NCI-H1048 (cell line): ENCODE results near the gene TBX3.

ENCODE experiments used
- DNase-seq: peaks from one replicate; lab custom pipeline; 2025; lab: John Stamatoyannopoulos, UW

TBX3 gene

DNA sequence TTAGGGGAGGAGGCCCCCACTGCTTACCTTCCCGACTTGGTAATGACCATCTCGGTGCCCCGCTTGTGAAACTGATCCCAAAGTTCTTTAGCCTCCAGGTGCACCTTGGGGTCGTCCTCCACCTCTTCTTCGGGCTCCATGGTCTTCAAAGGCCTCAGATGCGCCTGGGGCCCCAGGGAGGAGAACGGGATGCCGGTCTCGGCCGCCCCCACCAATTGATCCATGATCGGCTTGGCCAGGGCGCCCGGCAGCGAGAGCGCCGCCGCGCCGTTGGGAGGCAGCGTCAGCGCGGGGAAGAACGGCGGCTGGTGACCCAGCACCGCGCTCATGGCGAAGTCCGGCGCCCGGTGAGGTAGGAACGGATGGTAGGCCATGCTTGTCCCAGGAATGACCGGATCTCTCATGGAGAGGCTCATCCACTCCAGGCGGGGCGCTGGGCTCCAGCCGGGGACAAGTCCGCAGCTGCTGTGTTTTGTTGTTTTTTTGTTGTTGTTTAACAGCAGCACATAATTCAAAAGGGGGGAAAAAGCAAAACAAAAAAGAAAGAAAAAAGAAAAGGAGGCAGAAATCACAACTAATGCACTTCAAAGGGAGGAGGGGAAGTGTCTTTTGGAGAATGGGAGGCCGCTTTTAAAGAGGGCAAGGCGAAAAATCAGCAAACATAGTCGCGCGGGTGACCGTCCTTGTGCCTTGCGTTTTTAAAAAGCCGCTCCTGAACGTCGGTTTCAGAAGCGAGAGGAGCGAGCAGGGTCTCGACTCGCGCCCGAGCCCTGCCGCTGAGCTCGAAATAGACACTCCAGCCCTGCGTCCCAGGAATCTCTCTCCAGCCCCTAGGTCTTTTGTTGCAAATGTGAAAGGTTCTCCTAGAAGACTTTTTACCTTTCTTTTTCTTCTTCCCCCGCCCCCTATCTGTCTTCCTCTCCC, 928 bp downstream of the TBX3 start:
- no peak for DNase-seq

DNA sequence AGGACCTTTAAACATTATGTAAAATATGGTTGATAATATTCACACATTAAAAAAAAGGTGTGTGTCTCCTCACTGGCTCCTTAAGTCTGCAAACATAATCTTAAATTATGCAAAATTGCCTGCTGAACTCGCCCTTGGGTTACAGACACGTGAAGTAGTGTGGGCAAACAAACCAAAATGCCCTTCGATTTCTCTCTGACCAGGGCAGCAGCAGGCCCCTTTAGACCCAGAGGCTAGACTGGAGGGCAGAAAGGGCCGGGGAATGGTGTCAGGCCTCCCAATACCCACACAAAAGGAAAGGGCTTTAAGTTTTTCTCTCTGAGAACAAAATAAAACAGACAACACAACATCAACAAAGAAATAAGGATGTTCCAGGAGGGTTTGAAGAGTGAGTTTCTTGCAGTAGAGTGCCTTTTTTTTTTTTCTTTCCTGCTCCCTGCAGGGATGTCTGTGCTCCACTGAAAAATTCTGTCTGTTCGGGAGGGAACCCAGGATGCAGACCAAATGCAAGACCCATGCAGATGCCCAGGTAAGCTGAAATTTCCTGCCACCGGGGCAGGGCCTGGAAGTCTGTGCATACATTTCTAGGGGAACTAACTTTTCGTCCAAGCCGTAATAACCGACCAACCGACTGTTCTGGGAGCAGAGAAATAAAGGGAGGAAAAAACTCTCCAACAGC, 1.7 kb downstream of the TBX3 start:
- no peak for DNase-seq

DNA sequence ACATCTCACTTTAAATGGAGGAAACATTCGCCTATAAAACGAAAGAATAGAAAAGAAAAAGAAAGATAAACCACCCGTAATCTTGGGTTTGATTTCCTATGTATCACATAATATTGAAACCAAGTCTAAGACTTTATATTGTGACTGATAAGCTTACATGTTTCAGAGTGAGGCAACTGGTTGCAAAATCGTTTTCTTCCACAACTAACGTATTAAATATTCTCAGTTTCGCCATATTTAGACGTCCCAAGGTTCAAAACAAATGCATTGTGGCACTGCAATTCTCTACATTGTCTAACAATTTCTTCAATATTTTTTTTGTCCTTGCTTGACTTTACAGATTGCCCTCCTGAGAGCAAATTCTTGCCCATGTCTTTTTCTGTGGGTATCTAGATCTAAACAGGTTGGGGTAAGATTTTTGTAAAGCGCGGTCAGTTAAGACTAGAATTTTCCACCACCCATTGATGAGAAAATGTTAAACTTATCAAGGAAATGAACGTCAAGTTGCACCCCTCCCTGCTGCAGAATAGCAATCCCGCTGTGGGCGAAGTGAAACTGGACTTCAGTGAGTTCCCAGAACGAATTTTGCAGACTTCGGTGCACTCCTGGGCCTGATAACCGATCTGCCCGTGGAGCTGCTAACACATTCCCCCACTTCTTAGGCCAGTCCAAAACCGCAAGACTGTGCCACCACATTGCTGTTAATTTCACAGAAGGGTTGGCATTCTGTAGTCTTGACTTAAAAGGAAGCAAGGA, 2.7 kb downstream of the TBX3 start:
- no peak for DNase-seq

DNA sequence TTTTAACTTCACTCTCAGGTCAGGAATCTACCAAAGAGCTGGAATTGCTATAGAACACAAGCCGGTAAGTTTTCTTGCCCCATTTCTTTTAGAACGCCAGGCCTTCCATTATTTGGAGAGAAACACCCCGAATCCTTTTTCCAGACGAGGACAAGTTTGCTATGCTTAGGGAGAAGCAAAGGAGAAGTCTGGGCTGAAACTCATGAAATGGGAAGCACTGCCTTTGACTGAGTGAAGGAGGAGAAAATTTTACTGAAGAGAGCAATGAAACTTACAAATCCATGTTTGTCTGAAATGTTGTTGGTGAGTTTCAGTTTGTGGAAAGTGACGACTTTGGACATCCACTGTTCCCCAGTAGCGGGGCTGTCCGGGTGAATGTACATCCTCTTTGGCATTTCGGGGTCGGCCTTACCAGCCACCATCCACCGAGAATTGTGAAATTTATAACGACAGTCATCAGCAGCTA, 3.3 kb downstream of the TBX3 start:
- no peak for DNase-seq

DNA sequence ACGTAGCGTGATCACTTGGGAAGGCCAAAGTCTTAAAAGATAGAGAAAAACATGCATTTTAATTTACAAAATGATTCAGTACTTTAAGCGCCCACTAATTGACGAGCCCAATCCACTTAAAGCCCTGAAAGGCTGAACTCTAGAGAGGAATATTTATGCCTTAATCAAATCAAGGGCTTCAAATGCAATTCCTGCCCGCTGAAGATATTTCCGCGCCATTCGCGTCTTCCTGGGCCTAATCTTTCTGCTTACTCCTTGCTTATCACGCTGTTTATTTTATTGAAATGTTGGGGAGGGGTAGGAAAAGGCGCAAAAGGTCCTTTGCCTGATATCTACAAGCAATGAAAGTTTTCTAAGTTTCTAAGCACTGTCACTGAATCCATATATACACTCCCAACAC, 4.0 kb downstream of the TBX3 start:
- no peak for DNase-seq

DNA sequence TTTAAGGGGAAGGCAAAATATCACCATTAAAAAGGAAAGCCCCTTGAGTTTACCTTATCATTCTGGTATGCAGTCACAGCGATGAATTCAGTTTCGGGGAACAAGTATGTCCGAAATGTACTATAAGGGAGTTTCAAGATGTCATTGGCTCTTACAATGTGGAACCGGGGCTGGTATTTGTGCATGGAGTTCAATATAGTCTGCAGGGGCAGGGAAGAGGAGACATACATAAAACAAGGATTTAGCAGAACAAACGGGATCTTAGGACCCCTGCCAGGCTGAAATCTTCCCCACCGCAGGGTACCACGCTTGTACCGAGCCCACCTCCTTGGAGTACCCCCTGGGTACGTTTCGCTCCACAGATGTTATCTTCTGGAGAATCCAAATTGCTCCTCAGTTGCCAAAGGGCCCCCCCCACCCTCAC, 4.5 kb downstream of the TBX3 start:
- no peak for DNase-seq

DNA sequence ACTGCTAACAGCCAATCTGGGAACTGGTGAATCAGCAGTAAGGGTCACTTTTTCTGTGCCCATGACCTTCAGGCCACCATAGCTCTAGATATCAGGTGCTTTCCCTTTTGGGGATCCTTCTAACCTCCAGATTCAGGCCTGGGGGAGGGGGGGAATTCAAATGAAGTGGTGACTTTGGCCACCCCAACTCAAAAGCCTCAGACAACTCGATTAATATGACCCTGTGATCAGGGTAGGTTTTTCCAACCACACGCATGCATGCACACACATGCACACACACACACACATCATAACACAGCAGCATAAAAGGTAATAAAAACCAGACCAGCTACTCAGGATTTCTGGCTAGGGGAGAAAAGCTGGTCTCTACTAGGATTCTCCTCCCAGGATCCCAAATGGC, 5.3 kb downstream of the TBX3 start:
- no peak for DNase-seq

DNA sequence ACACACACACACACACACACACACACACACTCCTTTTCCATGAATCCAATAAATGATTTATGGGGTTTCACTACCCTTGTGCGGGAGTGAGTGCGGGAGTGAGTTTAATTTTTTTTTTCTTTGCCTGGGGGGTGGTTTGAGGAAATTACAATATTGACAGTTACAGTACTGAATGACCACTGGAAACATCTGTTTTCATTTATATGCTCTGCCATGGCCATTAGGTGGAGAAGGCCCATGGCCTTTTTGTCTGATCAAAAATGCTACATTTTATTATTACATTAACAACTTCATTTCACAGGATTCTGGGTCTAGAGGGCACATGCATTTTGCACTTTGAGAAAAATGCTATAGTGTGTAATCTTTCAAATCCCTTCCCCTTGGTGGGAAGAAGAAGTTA, 5.9 kb downstream of the TBX3 start:
- DNase-seq, result no peak

DNA sequence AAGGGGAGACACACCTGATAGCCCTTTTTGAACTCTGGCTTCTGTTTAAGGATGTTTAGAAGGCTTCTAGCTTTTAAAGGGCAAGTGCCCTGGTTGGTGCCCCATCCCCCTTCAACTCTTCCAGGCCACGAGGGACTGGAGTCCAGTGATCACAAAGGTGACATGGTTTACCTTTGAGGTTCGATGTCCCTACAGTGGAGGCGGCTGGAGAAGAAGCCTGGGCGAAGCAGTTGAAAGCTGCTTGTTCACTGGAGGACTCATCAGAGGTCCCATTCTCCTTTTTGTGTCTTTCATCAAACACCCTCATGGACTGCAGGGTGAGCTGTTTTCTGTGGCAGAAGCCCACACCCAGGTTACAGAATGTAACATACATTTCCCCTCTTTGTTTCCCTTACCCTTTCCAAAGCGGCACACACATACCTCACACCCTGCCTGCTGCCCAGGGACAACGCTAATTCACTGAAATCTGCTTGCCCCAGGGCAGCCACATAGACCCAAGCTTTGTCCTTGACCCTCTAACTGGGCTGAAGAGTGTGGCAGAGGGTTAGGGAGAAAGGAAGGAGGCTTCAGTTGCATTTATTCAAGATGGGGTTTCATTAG, 7.7 kb downstream of the TBX3 start:
- DNase-seq, result no peak

DNA sequence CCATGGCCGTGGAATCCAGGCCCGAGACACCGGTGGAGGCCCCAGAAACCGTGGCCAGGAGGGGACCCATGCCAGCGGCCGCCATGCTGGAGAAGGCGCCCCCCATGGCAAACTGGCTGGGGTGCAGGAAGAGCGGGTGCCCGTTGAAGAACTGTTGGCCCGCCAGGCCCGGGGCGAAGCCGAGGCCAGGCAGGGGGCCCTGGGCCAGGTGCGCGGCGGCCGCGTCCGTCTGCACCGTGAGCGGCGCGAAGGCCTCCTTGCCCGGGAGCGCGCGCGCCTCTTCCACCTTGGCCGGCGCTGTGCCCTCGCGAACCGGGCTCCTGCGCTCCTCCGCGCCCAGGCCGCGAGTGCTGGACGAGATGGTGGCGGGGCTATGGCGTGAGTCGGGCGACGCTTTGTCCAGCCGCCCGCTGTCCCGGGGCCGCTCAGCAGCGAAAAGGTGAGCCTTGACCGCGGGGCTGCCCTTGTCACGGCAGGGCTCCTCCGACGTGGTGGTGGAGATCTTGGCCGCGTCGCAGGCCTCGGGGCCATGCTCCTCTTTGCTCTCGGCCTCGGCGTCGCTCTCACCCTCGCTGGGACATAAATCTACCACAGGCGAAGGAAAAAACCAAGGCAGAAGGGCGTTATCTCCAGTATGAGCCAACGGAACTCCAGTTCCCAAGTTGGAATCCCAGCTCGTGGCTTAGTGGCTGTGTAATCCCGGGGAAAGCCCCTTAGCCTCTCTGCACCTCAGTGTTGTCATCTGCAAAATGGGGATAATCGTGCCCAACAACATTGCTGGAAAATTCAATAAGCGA, 9.5 kb downstream of the TBX3 start:
- no peak for DNase-seq

DNA sequence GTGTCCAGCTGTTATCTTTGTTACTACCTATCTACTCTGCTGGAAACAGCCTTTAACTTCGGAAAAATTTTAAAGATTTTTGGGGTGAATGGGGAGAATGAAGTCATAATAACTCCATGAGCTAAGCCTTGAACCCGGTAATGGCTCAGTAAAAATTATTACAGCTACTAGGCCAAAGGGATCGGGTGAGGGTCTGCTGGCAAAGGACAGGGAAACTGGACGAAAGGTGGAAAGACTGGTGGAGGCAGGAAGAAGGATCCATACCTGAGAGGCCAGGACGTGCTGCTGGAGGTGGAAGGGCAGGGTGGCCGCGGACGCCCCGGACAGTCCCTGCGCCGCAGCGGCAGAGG, 10.1 kb downstream of the TBX3 start:
- no peak for DNase-seq

DNA sequence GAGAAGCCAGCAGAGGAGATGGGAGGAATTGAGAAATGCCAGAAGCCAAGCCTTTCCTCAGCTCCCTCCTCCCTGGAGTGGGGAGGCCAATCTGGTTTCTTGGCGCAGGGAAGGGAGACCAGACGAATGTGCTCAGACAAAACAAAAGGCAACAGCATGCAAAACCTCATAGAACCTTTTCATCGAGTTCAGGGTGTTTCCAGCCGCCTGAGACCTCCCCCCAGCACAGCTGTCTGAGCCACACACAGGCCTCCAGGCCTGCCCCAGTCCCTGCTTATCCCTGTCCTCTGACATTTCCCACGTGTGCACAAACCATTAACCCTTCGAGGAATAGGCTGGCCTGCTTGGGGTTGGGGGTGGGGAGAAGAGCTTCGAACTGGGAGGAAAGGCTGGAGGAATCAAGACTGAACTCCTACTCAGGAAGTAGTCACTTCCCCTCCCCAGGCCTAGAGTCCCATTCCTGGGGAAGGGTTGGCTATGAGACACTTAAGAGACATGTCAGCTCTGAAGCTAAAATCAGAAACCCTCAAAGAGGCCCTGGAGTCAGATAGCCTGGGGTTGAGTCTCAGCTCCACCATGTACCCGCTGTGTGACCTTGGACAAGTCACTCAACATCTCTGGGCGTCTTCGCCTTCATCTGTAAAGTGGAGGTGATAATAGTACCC, 10.7 kb downstream of the TBX3 start:
- no peak for DNase-seq

DNA sequence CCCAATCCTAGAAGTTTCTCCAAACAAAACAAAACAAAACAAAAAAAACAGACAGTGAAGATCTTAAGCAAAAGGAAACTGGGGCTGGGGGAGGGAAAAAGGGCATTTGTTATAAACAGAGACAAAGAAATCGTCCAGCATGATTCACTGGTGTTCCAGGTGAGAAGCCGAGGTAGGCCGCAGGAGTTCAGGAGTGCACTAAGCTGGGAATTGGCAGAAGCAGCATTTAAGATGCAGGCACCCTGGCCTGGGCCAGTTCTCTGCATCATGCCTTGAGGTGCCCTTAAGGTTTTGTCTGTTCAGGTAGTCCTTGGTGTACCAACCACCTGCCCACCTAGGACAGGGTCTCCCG, 11.2 kb downstream of the TBX3 start:
- DNase-seq, result no peak

DNA sequence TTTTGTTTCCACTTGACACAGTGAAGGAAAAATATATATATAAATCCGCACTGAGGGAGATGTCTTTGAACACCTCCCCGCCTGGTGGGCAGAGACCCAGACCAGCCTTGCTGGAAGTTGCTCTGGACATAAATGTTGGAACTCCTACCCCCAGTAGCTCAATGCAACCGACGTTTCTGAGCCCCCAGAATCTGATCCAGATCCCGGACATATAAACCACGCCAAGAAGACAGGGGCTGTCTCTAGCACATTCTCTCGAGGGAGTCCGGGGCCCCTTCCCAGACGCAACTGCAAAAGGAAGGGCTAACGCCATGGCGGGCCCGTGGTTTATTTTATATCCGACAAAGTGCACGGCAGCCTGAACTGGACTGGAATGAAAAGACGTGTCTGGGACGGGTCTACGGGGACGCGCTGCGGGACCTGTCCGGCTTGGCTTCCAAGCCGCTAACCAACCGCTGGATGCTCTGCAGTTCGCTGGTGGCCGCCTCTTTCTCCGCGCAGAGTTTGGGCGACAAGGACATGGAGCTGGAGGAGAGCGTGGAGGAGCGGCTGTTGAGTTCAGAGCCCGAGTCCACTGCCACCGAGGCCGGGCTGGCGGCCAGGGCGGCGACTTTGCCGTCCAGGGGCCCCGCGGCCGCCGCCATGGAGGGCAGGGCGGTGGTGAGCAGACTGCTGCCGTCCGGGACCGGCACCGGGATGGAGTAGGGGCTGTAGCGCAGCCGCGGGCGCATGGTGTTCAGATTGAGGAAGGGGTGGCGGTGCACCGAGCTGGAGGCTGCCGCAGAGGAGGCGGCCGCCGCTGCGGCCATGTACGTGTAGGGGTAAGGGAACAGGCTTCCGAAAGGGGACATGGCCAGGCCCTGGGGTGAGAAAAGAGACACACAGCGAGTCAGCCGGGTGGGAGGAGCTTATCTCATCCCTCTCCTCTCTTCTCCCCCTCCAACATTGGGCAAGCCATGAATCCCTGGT, 12.2 kb downstream of the TBX3 start:
- DNase-seq, result no peak

DNA sequence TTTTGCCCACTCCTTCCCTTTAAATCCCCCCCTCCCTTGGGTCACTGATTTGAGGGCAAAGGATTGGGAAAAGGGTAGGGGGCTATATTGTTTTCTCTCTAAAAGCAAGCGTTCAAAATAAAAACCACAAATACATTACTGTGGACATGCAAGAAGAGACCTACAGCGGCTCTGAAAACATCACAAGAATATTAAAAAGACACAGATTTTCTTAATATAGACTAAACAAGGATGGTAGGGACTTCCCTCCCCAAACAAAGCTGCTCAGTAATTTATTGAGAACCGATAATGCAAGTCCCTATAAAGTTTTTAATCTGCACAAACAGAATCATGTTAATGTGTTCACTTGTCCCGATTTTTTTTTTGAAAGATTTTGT, 12.9 kb downstream of the TBX3 start:
- DNase-seq, result no peak

DNA sequence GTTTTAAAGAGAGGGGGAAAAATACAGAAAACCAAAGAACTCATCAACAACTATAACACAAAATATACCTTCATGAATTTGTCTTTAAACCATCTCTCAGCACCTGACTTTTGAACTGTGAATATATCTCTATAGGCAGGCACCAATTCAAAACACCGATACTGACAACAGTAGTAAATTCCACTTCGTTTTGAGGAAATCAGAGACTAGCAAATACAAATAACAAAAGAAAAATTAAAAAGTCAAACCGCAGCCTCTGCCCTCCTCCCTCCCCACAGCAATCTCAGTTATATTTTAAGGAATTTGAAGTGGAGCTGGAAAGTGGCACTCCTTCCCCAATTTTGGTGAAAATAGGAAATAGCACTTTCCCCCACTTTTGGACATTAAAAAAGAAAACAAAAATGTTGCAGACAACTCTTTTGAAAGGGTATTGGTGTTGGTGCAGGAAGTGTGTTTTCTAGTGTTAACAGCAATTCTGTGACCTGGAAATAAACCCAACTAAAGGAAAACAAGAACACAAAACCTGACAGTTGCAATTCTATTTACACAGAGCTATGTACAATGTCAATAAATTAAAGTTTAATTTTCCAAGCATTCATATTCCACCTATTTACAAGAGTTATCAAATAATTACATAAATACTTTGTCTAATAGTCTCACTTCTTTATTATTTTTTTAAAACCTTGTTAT, 13.5 kb downstream of the TBX3 start:
- no peak for DNase-seq

DNA sequence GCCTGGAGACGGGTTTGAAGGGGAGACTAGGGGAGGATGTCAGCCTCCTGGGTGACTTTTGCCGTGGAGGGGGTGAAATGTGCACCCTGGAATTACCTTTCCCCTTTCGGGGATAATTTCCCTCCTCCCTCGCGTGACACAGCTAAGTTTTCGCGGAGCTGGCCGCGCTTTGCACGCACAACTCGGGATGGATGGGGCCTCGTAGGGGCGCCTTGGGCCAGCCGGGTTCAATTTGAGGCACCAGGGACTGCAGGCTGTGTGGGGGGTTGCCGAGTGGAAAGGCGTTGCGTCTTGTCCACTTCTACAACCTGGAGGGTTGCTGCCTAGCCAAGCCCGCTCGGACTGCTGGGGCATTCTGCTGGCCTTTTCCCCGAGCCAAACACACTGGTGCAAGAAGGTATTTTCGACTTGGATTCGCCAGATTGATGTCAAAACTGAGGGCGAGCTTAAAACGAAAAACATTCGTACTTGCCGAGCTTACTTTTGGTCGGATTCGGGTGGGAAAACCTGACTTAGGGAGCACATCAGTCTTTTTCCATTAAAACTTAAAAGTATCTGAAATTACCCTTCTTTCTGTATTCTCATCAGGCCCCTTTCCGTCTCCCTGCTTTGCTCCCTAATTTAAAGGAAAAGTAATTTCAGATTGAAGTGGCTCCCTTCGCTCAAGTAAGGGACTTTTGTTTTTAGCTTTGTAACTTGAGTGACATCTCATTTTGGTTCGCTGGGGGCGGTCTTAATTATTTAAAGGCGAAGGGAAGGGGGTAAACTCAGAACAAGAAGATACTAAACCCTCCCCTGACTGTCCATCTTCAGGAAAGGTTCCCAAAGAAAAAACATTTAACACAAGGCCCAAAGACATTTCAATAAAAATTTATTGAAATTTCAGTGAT, 14.3 kb downstream of the TBX3 start:
- DNase-seq, result no peak

DNA sequence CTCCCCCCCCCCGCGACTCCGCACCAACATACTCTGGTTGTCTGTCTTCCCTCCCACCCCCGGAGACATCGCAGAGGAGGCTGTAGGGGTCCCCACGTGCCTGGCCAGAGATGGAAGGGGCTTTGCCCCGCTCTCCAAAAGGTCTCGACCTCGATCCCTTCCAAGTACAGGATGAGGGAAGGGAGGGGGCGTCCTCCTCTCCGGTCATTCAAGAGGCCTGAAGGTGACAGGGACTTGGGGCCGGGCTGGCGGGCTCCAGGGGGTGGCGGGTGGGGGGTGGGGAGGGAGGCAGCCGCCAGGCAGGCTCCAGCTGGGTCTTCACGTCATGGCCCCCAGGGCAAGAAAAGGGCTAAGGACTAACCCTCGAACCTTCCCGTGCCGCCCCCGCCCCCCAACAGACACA, 15.1 kb downstream of the TBX3 start:
- DNase-seq, result no peak
